ENCODE data around the gene NAA35.

NAA35 gene

GRCh38 chr9:86009133-86009532 is 68.2 kb downstream of the NAA35 start:
- H3K27me3 ChIP-seq (replicated peaks in 2 of 5; ENCODE audit: control insufficient read depth in 4 of 5, insufficient read depth in 5 of 5, low read length in 4 of 5), result no peaks in the 10 kb centered on the region
- ChIA-PET CTCF (interaction anchor here (0.7 kb wide), 1 partner anchor 8 kb away, joined by 3 read pairs; no protein-coding TSS in a partner anchor), POLR2A (no interaction called here)
- no peaks in the 10 kb centered on the region for H3K4me1 ChIP-seq (ENCODE audit: control extremely low read depth in 1 of 4, control insufficient read depth in 4 of 4, insufficient read depth in 4 of 4, low read length in 3 of 4)
- no peak for DNase-seq
- no peak overlapping the region for H3K27ac ChIP-seq (ENCODE audit: insufficient read depth in 1 of 2, low read depth in 1 of 2, low read length in 2 of 2, poor library complexity in 1 of 2, severe bottlenecking in 2 of 2)
- WGBS (ENCODE audit: insufficient coverage), result 56% methylated on average over 2 of the region's 2 CpGs
- no peak overlapping the region for H3K4me3 ChIP-seq (ENCODE audit: control insufficient read depth in 1 of 7, extremely low read depth in 1 of 7, insufficient read depth in 4 of 7, low read depth in 2 of 7, low read length in 6 of 7)
- H3K9me3 ChIP-seq (ENCODE audit: control extremely low read depth in 1 of 5, control insufficient read depth in 4 of 5, insufficient read depth in 2 of 5, low read depth in 1 of 5, low read length in 4 of 5), result peaks cover 3 to 23% (median 8%) of the 10 kb centered on the region in 5 experiments
- peaks cover 20 to 63% (median 43%) of the 10 kb centered on the region in 4 experiments for H3K36me3 ChIP-seq (ENCODE audit: control insufficient read depth in 4 of 4, insufficient read depth in 4 of 4, low read length in 3 of 4)

GRCh38 chr9:86020731-86021130 is 79.8 kb downstream of the NAA35 start:
- Histone ChIP-seq H3K9me3 (ENCODE audit: control extremely low read depth in 1 of 5, control insufficient read depth in 4 of 5, insufficient read depth in 2 of 5, low read depth in 1 of 5, low read length in 4 of 5) (no peaks in the 10 kb centered on the region), H3K36me3 (ENCODE audit: control insufficient read depth in 4 of 4, insufficient read depth in 4 of 4, low read length in 3 of 4) (peaks cover 25 to 65% (median 48%) of the 10 kb centered on the region in 4 experiments), H3K4me3 (ENCODE audit: control insufficient read depth in 1 of 7, extremely low read depth in 1 of 7, insufficient read depth in 4 of 7, low read depth in 2 of 7, low read length in 6 of 7) (no peak overlapping the region), H3K27me3 (replicated peaks in 2 of 5; ENCODE audit: control insufficient read depth in 4 of 5, insufficient read depth in 5 of 5, low read length in 4 of 5) (no peaks in the 10 kb centered on the region), H3K4me1 (ENCODE audit: control extremely low read depth in 1 of 4, control insufficient read depth in 4 of 4, insufficient read depth in 4 of 4, low read length in 3 of 4) (peaks cover 0 to 7% (median 1%) of the 10 kb centered on the region in 4 experiments), H3K27ac (ENCODE audit: insufficient read depth in 1 of 2, low read depth in 1 of 2, low read length in 2 of 2, poor library complexity in 1 of 2, severe bottlenecking in 2 of 2) (no peak overlapping the region)
- ChIA-PET POLR2A (interaction anchor here (0.7 kb wide), 1 partner anchor 32 kb away, joined by 3 read pairs; no protein-coding TSS in a partner anchor), CTCF (no interaction called here)
- no peak for DNase-seq
- WGBS (ENCODE audit: insufficient coverage), result no CpG with 5 or more reads among the region's 1 CpG

GRCh38 chr9:86021166-86021565 is 80.2 kb downstream of the NAA35 start:
- Histone ChIP-seq H3K4me3 (ENCODE audit: control insufficient read depth in 1 of 7, extremely low read depth in 1 of 7, insufficient read depth in 4 of 7, low read depth in 2 of 7, low read length in 6 of 7) (no peak overlapping the region), H3K4me1 (ENCODE audit: control extremely low read depth in 1 of 4, control insufficient read depth in 4 of 4, insufficient read depth in 4 of 4, low read length in 3 of 4) (peaks cover 0 to 7% (median 1%) of the 10 kb centered on the region in 4 experiments), H3K9me3 (ENCODE audit: control extremely low read depth in 1 of 5, control insufficient read depth in 4 of 5, insufficient read depth in 2 of 5, low read depth in 1 of 5, low read length in 4 of 5) (no peaks in the 10 kb centered on the region), H3K27ac (ENCODE audit: insufficient read depth in 1 of 2, low read depth in 1 of 2, low read length in 2 of 2, poor library complexity in 1 of 2, severe bottlenecking in 2 of 2) (no peak overlapping the region), H3K36me3 (ENCODE audit: control insufficient read depth in 4 of 4, insufficient read depth in 4 of 4, low read length in 3 of 4) (peaks cover 27 to 69% (median 49%) of the 10 kb centered on the region in 4 experiments), H3K27me3 (replicated peaks in 2 of 5; ENCODE audit: control insufficient read depth in 4 of 5, insufficient read depth in 5 of 5, low read length in 4 of 5) (no peaks in the 10 kb centered on the region)
- ChIA-PET CTCF (no interaction called here), POLR2A (interaction anchor here (0.7 kb wide), 1 partner anchor 33 kb away, joined by 3 read pairs; no protein-coding TSS in a partner anchor)
- WGBS (ENCODE audit: insufficient coverage), result 96% methylated on average over 6 of the region's 6 CpGs
- DNase-seq, result no peak

DNA sequence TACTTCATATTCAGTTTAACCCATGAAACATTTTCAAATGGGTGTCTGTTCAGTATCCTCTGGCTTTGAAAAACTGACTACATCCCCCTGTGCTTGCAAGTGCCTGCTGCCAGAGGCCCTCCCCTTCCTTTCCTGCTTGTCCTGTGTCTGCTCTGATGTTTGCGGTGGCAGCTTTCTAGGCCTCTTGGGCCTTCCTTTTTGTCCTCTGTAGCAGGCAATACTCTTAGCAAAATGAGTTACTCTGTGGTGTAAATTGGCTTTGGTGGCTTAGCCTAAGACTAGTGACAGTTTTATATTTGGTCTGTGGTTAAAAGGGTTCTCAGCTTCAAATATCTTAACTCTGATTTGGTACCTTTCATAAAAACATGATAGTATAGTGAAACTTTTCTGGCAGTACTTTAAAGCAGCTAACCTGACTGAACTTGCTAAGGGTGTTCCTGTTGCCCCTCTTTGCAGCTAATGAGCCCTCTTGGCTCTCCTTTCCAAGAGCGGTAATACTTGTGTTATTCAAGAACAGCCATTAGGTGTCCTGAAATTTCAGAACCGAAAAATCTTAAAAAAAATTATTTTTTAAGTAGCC is 81.8 kb downstream of the NAA35 start:
- CTCF ChIA-PET, result interaction anchor here (1.2 kb wide), 1 partner anchor 10 kb away, joined by 3 read pairs; no protein-coding TSS in a partner anchor

GRCh38 chr9:86027767-86028166 is 86.8 kb downstream of the NAA35 start:
- Histone ChIP-seq H3K36me3 (ENCODE audit: control insufficient read depth in 4 of 4, insufficient read depth in 4 of 4, low read length in 3 of 4) (peaks cover 11 to 62% (median 34%) of the 10 kb centered on the region in 4 experiments), H3K4me1 (ENCODE audit: control extremely low read depth in 1 of 4, control insufficient read depth in 4 of 4, insufficient read depth in 4 of 4, low read length in 3 of 4) (peaks cover 0 to 4% (median 0%) of the 10 kb centered on the region in 4 experiments), H3K9me3 (ENCODE audit: control extremely low read depth in 1 of 5, control insufficient read depth in 4 of 5, insufficient read depth in 2 of 5, low read depth in 1 of 5, low read length in 4 of 5) (peaks cover 0 to 5% (median 0%) of the 10 kb centered on the region in 5 experiments), H3K27me3 (replicated peaks in 2 of 5; ENCODE audit: control insufficient read depth in 4 of 5, insufficient read depth in 5 of 5, low read length in 4 of 5) (no peaks in the 10 kb centered on the region), H3K27ac (ENCODE audit: insufficient read depth in 1 of 2, low read depth in 1 of 2, low read length in 2 of 2, poor library complexity in 1 of 2, severe bottlenecking in 2 of 2) (no peak overlapping the region), H3K4me3 (ENCODE audit: control insufficient read depth in 1 of 7, extremely low read depth in 1 of 7, insufficient read depth in 4 of 7, low read depth in 2 of 7, low read length in 6 of 7) (no peak overlapping the region)
- DNase-seq, result no peak
- ChIA-PET CTCF (interaction anchor here (1.7 kb wide), 1 partner anchor 10 kb away, joined by 3 read pairs; no protein-coding TSS in a partner anchor), POLR2A (no interaction called here)
- 100% methylated on average over 1 of the region's 4 CpGs for WGBS (ENCODE audit: insufficient coverage)

More for the DNA sequence above, 81.8 kb downstream of the NAA35 start:
- Histone ChIP-seq H3K9me3 (ENCODE audit: control extremely low read depth in 1 of 5, control insufficient read depth in 4 of 5, insufficient read depth in 2 of 5, low read depth in 1 of 5, low read length in 4 of 5) (no peaks in the 10 kb centered on the region), H3K27me3 (replicated peaks in 2 of 5; ENCODE audit: control insufficient read depth in 4 of 5, insufficient read depth in 5 of 5, low read length in 4 of 5) (no peaks in the 10 kb centered on the region), H3K27ac (ENCODE audit: insufficient read depth in 1 of 2, low read depth in 1 of 2, low read length in 2 of 2, poor library complexity in 1 of 2, severe bottlenecking in 2 of 2) (no peak overlapping the region), H3K36me3 (ENCODE audit: control insufficient read depth in 4 of 4, insufficient read depth in 4 of 4, low read length in 3 of 4) (peaks cover 21 to 73% (median 53%) of the 10 kb centered on the region in 4 experiments), H3K4me3 (ENCODE audit: control insufficient read depth in 1 of 7, extremely low read depth in 1 of 7, insufficient read depth in 4 of 7, low read depth in 2 of 7, low read length in 6 of 7) (no peak overlapping the region), H3K4me1 (ENCODE audit: control extremely low read depth in 1 of 4, control insufficient read depth in 4 of 4, insufficient read depth in 4 of 4, low read length in 3 of 4) (peaks cover 0 to 7% (median 1%) of the 10 kb centered on the region in 4 experiments)
- POLR2A ChIA-PET, result no interaction called here
- DNase-seq, result peak in 2 of 3 donors; percentile 45 to 57
- no CpG with 5 or more reads among the region's 3 CpGs for WGBS (ENCODE audit: insufficient coverage)

DNA sequence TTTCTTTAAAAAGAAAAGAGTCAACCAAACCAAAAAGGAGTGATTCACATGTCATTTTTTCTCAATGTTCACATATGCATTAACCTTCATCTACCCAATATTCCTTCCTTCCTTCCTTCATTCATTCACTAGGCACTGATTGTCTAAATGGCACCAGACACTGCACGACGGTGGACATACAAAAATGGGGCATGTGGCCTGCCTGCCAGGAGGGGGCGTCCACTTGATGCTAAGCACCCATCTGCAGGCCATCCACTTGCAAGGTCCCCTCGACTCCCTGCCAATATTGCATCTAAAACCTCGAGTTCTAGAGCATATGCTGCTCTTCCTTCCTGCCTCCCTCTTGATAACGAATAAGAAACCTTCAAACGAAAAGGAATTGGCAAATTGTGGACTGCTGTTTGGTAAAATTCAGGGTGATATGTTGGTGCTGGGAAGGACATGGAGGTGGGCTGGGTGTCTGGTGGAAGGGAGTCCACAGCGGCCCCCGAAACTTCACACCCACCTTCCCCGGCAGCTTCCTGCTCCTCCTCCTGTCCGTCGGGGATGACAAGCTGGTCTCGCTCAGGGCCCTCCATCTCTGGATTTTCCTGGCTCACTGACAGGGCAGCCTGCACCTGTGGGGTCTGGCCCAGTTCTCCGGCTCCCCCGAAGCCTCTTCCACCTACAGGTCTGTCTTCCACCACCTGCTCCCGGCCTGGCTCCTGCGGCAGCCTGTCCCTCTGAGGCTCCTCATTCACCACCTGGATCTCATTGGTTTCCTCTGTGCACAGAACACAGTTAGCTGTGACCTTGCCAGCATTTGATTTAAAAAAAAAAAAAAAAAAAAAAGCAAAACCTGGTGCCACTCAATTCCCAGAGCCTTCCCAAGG is 94.2 kb downstream of the NAA35 start:
- CTCF ChIA-PET, result no interaction called here
- 87% methylated on average over 14 of the region's 17 CpGs for WGBS (ENCODE audit: insufficient coverage)
- DNase-seq, result peak; percentile 11 to 30 (median 17)
- POLR2A ChIA-PET, result no interaction called here
- no peaks in the 10 kb centered on the region for H3K27me3 ChIP-seq (replicated peaks in 2 of 5; ENCODE audit: control insufficient read depth in 4 of 5, insufficient read depth in 5 of 5, low read length in 4 of 5)
- no peak overlapping the region for H3K4me3 ChIP-seq (ENCODE audit: control insufficient read depth in 1 of 7, extremely low read depth in 1 of 7, insufficient read depth in 4 of 7, low read depth in 2 of 7, low read length in 6 of 7)
- H3K9me3 ChIP-seq (ENCODE audit: control extremely low read depth in 1 of 5, control insufficient read depth in 4 of 5, insufficient read depth in 2 of 5, low read depth in 1 of 5, low read length in 4 of 5), result no peaks in the 10 kb centered on the region
- no peaks in the 10 kb centered on the region for H3K4me1 ChIP-seq (ENCODE audit: control extremely low read depth in 1 of 4, control insufficient read depth in 4 of 4, insufficient read depth in 4 of 4, low read length in 3 of 4)
- H3K36me3 ChIP-seq (ENCODE audit: control insufficient read depth in 4 of 4, insufficient read depth in 4 of 4, low read length in 3 of 4), result peaks cover 0 to 32% (median 5%) of the 10 kb centered on the region in 4 experiments
- H3K27ac ChIP-seq (ENCODE audit: insufficient read depth in 1 of 2, low read depth in 1 of 2, low read length in 2 of 2, poor library complexity in 1 of 2, severe bottlenecking in 2 of 2), result no peak overlapping the region
